Vagina (tissue), 2 donors: Measurements from ENCODE around the gene SLC15A4.

Source experiments
- POLR2A ChIP-seq, 2 donors: fragments of 450-650 bp; IDR thresholded peaks; one replicate each; pipeline ENCODE4 v1.6.1; 2017; ENCODE audit warnings: antibody characterized with exemption in 2 of 2, mild to moderate bottlenecking in 2 of 2, moderate library complexity in 2 of 2
- POLR2AphosphoS5 ChIP-seq, 2 donors: sonication (generic); formaldehyde crosslinking; IDR thresholded peaks; one replicate each; pipeline ENCODE4 v1.9.0; 2017; ENCODE audit warnings: antibody characterized with exemption in 2 of 2, mild to moderate bottlenecking in 2 of 2, low read depth in 1 of 2; ENCODE audit not compliant: insufficient read depth in 1 of 2

DNA sequence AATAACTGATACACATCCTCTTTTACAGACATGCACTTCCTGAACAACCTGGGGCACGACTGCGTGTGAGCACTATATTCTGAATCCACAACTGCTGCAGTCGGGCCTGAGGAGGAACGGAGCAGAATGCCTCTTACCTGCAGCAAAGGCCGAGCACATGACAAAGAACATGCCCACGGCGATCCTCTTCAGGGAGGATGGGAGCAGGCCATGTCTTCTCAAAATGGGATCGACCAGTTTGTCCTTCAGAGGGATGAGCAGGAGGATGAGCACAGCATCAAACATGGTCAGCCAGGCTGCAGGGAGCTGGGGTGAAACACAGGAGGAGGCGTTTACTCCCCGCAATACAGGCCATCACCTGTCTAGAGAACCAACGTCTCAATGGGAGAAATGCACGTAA is 15.1 kb downstream of the SLC15A4 start:
- TF ChIP-seq POLR2A (IDR thresholded peaks at IDR 0.05): no peak
- TF ChIP-seq POLR2AphosphoS5 (IDR thresholded peaks at IDR 0.05; ENCODE audit: insufficient read depth in 1 of 2, low read depth in 1 of 2): no peak
